ENCODE measurements around the gene LPCAT1.

GRCh38 chr5:1443171-1443570, 80.6 kb downstream of the LPCAT1 start:
- TF ChIP-seq POLR2A (IDR thresholded peaks at IDR 0.05) (no peak), EP300 (IDR thresholded peaks at IDR 0.05) (no peak)
- TF ChIP-seq, protein P1, sequence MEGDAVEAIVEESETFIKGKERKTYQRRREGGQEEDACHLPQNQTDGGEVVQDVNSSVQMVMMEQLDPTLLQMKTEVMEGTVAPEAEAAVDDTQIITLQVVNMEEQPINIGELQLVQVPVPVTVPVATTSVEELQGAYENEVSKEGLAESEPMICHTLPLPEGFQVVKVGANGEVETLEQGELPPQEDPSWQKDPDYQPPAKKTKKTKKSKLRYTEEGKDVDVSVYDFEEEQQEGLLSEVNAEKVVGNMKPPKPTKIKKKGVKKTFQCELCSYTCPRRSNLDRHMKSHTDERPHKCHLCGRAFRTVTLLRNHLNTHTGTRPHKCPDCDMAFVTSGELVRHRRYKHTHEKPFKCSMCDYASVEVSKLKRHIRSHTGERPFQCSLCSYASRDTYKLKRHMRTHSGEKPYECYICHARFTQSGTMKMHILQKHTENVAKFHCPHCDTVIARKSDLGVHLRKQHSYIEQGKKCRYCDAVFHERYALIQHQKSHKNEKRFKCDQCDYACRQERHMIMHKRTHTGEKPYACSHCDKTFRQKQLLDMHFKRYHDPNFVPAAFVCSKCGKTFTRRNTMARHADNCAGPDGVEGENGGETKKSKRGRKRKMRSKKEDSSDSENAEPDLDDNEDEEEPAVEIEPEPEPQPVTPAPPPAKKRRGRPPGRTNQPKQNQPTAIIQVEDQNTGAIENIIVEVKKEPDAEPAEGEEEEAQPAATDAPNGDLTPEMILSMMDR (IDR thresholded peaks at IDR 0.05), result no peak

Data from stomach (tissue), 4 donors.